Right hindlimb (tissue), 1 donor: Measurements from ENCODE around the gene CACHD1.

Source experiments
- DNase-seq: peaks from one replicate; pipeline ENCODE4 v3.0.0-alpha.2; 2018

The CACHD1 gene

DNA sequence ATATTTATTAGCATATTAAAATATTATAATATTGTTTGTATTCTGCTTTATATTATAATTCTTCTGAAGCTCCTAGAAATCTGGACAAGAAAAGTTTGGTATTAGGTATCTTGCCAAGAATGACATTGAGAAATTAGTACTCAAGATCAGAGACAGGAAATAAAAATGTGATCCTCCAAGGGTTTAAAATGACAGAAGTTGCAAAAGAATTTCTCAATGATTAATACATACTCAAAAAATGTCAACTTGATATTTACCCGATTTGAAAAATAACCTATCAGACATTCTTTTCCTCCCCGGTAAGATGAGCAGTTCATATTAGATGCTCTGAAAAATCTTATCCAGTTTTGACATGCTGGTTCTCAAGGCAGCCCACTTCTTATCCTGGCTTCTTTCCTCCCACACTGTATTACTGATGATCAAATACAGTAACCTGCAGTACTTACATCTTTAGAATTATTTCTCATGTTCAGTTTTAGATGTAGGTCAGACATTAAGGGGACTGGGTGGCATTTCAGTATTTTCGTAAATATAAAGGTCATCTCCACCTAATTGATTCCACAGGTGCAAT, 55.3 kb downstream of the CACHD1 start:
- DNase-seq, result no peak

GRCh38 chr1:64526312-64526711, 56.4 kb downstream of the CACHD1 start:
- no peak for DNase-seq

- no peak for DNase-seq
Measured at GRCh38 chr1:64527165-64527564, 57.2 kb downstream of the CACHD1 start.

DNA sequence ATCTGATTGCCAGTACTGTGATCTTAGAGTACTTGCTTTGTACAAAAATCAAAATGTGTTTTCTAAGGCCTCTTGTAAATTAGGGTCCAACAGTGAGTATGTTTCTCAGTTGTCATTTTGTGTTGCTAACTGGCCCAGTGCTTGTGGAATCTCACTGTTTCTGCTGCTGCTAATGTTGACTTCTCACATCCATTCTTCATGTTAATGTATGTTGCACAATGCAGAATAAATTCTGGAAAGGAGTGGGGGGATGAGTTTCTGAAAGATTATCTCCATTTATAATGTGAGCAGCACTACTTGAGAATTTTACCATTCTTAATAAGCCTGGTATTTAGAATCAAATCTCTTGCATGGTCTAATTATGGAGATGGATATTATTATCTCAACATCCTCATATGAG, 57.9 kb downstream of the CACHD1 start:
- no peak for DNase-seq

- no peak for DNase-seq
Measured at GRCh38 chr1:64530969-64531692, 61.2 kb downstream of the CACHD1 start.

- no peak for DNase-seq
Measured at GRCh38 chr1:64532646-64533045, 62.7 kb downstream of the CACHD1 start.

DNA sequence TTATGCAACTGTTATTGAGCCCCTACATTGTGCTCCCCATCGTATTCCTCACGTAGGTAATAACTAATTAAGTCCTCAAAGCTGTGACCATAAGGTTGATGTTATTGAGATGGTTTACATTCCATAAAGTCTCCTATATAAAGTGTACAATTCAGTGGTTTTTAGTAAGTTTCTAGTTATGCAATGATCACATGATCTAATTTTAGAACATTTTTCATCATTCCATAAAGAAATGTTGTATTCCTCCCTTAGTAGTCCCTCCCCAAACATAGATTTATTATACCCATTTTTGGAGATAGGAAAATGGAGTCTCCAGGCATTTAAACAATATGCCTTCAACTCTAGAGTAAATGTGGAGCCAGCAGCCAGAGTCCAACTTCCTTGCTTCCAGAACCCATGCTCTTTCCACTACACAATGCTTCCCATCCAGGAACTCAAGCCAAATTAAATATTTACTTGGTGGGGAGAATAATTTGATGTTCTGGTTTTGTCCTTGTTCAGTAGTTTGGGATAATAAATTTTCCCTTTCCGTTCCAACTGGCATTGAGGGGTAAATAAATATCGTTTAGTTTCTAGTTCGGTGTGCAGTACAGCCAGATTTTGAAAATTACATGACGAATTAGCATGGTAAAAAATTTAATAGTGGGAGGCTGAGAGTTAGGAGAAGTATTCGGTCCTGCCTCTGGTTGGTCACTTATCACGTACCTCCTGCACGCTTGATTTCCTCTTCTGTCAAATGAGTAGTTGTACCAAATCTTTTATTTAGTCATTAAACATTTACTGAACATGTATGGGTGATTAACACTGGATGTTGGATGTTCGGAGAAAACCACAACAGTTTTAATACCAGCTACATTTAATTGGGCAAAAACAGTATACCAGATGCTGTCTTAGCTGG, 66.3 kb downstream of the CACHD1 start:
- DNase-seq, result no peak

DNA sequence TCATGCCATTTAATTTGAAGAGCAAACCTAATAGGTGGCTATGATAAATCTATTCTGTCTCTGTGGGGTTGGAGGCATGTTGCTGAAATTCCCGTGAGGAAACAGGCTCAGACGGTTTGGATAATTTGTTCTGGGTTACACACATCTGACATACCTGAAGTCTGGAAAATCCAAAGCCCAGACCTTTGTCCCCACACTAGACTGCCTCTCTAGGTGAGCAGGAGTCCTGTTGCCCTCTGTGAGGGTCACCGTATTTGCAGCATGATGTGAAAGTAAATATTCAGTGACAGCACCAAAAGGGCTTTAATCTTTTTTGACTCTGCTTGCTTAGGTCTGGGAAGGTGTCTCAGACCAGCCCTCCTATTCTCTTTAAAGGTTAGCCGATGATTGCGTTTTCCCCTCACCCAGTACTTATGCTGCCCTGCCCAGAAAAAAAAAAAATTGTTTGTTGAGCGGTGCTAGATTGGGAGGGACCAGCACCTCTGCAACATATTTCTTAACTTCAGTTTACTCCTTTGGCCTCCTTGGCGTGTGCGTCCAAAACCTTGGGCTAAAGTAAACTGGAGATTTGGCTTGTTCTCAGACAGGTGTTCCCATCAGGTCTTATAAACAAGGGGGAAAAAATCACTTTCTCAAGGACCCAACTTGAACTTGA, 67.0 kb downstream of the CACHD1 start:
- no peak for DNase-seq

- no peak for DNase-seq
Measured at GRCh38 chr1:64537942-64538341, 68.0 kb downstream of the CACHD1 start.

- no peak for DNase-seq
Measured at GRCh38 chr1:64538389-64538788, 68.5 kb downstream of the CACHD1 start.

DNA sequence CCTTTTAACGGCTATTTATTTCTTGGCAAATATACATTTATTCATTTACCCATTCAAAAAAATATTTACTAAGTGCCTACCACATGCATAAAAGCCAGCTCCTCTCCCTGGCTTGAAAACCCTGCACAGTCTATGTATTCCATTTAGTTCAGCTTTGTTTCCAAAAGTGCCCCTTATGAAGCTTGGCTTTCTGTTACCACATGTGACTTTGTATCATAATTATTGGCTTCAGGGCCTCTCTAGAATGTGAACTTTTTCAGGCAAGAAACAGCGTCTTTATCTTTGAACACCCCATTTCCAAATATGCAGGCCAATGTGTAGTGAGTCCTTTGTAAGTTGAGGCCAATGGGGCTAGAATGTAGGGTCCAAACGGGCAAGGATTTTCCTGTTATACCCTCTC, 69.4 kb downstream of the CACHD1 start:
- no peak for DNase-seq

GRCh38 chr1:64539781-64540218, 69.9 kb downstream of the CACHD1 start:
- DNase-seq, result peak; percentile 53

DNA sequence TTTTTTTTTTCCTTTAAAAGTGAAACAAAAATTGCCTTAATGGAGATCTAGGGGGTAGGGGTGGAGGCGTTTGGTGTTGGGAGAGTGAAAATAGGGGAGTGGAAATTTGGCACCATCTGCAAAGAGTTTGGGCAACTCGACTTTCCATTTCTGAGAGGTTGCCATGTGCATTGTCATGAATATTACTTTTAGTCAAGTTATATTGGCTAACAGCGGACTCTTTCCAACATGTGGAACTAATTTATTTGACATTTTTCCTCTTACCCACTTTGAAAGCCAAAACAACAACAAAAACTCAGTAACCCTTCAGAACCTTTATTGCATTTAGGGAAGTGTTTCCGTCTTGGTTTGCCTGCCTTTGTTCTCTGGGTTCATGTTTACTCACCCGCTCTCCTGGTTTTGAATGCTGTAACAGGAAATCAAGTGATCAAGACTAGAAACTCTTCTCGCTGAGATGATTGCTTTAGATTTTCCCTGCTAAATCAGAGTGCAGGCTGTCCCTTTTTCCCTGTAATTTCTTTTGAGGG, 70.4 kb downstream of the CACHD1 start:
- peak; percentile 49 for DNase-seq

DNA sequence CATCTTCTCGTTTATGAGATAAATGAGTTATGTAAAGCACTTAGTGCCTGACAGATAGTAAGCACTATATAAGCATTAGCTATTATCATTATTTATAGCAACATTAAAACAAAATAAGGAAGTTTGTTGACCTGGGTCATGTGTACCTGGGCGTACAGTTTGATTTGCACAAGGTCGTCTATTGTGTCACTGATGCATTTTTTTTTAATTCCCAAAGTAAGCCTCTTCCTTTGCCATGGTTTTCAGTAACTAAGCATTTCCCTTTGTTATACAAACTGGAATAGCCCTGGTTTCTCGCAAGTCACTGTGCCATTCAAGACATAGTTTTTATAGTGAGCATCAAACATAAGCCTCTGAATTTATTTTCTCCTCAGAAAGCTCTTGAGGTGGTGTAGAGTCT, 72.2 kb downstream of the CACHD1 start:
- no peak for DNase-seq

DNA sequence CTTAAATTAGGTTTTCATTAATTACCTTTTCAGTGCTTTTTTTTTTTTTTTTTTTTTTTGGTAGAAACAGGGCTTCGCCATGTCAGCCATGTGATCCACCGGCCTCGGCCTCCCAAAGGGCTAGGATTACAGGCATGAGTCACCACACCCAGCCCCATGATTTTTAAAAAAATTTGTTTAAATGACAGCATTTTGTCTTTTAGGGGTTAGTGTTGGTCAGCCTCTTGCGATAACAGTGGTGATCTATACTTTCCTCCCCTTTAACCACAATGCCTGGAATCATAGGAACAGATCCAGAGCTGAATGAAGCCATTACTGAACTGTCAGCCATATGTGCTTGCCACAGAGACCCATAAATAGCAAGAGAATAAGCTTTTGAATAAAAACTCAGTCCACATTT, 73.9 kb downstream of the CACHD1 start:
- no peak for DNase-seq

- DNase-seq, result no peak
Measured at GRCh38 chr1:64545118-64545843, 75.4 kb downstream of the CACHD1 start.

DNA sequence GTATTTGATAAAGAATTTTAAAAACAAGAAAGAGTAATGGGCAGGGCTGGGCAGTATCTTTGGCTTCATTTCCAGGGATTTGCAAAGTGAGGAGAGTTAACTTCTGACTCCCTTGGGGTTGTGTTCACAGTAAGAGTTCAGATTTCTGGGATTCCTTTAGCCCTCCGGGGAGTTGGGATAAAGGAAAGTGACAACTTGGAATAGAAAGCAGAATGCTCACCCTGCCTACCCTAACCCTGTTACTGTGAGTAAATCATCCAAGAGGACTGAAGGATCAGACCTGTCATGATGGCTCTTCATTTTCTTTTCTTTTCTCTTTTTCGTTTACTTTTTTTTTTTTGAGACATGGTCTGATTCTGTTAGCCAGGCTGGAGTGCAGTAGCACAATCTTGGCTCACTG, 76.1 kb downstream of the CACHD1 start:
- no peak for DNase-seq

DNA sequence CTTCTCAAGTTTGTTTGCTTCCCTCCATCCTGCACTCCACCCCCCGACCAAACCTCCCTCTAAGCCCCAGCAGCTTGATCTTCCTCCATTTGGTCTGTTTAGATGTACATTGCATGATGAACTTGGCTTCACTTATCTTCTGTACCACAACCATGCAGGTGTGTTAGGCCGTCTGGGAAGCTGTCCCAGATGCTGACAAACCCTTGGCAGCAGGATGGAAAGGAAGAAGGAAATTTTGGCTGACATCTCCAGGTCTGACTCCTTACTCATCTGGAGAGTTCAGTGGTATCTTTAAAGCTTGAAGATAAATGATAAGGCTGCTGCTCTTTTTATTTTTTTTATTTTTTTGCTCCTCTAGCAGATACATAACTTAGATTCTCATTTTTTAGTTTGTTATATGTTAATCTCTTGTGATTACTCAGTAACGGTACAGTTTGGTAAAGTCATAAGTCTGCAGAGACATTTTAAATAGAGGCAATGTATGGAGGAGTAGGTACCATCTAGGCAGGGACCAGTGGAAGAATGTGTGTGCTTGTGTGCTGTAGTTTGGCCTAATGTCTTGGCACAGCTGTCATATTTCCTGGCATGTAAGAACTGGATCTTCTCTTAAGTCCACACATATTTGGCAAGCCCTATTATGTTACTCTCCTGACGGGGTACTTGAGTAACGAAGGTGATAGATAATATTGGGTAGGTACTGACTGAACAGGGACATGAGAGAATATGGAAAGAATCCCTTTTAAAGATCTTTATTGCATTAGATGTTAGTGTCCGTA, 79.7 kb downstream of the CACHD1 start:
- DNase-seq, result no peak

DNA sequence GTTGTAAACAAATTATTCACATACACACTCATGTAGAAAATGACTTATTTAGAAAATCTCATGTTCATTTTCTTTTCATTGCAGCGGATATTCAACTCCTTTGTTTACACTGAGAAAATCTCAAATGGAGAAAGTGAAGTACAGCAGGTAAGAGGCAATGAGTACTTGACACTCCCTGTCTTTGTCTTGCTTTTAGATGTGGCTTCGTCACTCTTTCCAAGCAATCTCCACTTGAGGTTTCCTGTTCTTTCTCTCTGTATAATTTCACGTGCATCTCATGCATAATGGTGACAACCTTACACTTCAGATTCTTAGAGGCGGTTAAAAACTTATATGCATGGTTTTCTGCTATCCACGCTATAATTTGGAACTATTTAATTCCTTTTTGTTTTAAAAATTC, 80.6 kb downstream of the CACHD1 start:
- no peak for DNase-seq

GRCh38 chr1:64550946-64551605, 81.1 kb downstream of the CACHD1 start:
- no peak for DNase-seq

DNA sequence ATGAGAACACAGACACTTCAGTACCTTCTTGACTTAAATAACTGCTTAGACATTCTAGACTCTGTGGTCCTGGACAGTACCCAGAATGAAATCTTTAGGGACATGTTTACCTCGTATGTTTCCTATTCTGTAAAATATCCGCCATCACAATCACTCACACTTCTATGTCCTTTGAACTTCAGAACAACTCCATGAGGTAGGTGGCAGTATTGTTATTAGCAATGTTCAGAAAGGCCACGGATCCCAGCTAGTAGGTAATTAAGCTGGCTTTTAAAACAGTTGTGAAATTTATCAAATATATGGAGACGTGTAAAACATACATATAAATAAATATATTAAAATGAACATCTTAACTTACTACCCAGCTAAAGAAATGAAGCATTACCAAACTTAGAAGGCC, 83.4 kb downstream of the CACHD1 start:
- no peak for DNase-seq
